Smooth muscle cell (in vitro differentiated cells): ENCODE data around the gene UMAD1. TPM values are rescaled to one million over a fixed set of nuclear protein-coding genes. Genes with fewer than 3 reads are reported as not detected.

Experiments used
- DNase-seq: peaks from one replicate; lab custom pipeline; 2025; ENCODE audit not compliant: unreplicated experiment; lab: John Stamatoyannopoulos, UW
- H2AFZ ChIP-seq: fragments of 200-600 bp; sonication (generic); 2 replicates; pipeline ENCODE4 v1.6.0; 2016; ENCODE audit warnings: antibody characterized with exemption, low read depth, mild to moderate bottlenecking
- H3F3A ChIP-seq: fragments of 200-600 bp; sonication (generic); 2 replicates; pipeline ENCODE4 v1.6.0; 2017; ENCODE audit warnings: antibody characterized with exemption, low read depth
- H3K27ac ChIP-seq: fragments of 200-600 bp; sonication (generic); 2 replicates; pipeline ENCODE4 v1.5.1; 2016; ENCODE audit warnings: low read depth, mild to moderate bottlenecking
- H3K27me3 ChIP-seq: fragments of 200-600 bp; sonication (generic); 2 replicates; pipeline ENCODE4 v1.6.1; 2016; ENCODE audit warnings: low read depth, mild to moderate bottlenecking
- H3K36me3 ChIP-seq: fragments of 200-600 bp; sonication (generic); 2 replicates; pipeline ENCODE4 v1.5.1; 2016; ENCODE audit warnings: low read depth
- H3K4me1 ChIP-seq: fragments of 200-600 bp; sonication (generic); 2 replicates; pipeline ENCODE4 v1.5.1; 2016; ENCODE audit warnings: low read depth
- H3K4me2 ChIP-seq: fragments of 200-600 bp; sonication (generic); 2 replicates; pipeline ENCODE4 v1.6.0; 2016; ENCODE audit warnings: mild to moderate bottlenecking
- H3K4me3 ChIP-seq: fragments of 200-600 bp; sonication (generic); 2 replicates; pipeline ENCODE4 v1.5.1; 2016; ENCODE audit warnings: mild to moderate bottlenecking
- H3K79me2 ChIP-seq: fragments of 200-600 bp; sonication (generic); 2 replicates; pipeline ENCODE4 v1.6.0; 2016; ENCODE audit warnings: low read depth, mild to moderate bottlenecking
- H3K9ac ChIP-seq: fragments of 200-600 bp; sonication (generic); 2 replicates; pipeline ENCODE4 v1.6.0; 2016; ENCODE audit warnings: low read depth
- H3K9me3 ChIP-seq: fragments of 200-600 bp; sonication (generic); replicated peaks from 2 replicates; pipeline ENCODE4 v1.5.1; 2016; ENCODE audit warnings: low read depth
- H4K20me1 ChIP-seq: fragments of 200-600 bp; sonication (generic); 2 replicates; pipeline ENCODE4 v1.6.0; 2016; ENCODE audit warnings: low read depth
- CTCF ChIP-seq: fragments of 200-600 bp; sonication (generic); IDR thresholded peaks from 2 replicates; pipeline ENCODE4 v1.5.1; 2017; ENCODE audit warnings: borderline replicate concordance, mild to moderate bottlenecking, antibody characterized with exemption; ENCODE audit not compliant: insufficient read depth, poor library complexity, severe bottlenecking
- WGBS: methylation state at CpG from one replicate; pipeline ENCODE4 v1.1.7; 2016; ENCODE audit warnings: low lambda C conversion rate; 5-methylcytosine and 5-hydroxymethylcytosine counted together
- polyA plus RNA-seq: library from polyadenylated mRNA; unstranded; fragments of >200 nt; fragmentation: Nextera tagmentation; extraction: Ambion mirVana; gene quantifications from 2 replicates; pipeline ENCODE4 v1.2.1, GENCODE V29; 2016
- total RNA-seq: library from RNA; depleted of rRNA; stranded (reverse); fragments of >200 nt; gene quantifications from 2 replicates; pipeline ENCODE4 v1.2.3, GENCODE V29; 2014

UMAD1 gene
- total and polyA plus RNA-seq, 2 experiments from 2014 or later = 13.7 to 24.3 TPM

- H3K9ac ChIP-seq = no peak overlapping the region
- no peak overlapping the region for H3K4me3 ChIP-seq
- no peak overlapping the region for H2AFZ ChIP-seq
- H3F3A ChIP-seq = peaks cover 19% of the 10 kb centered on the region
- H3K9me3 ChIP-seq = no peaks in the 10 kb centered on the region
- H3K4me1 ChIP-seq = peaks cover 36% of the 10 kb centered on the region
- no peak for DNase-seq
- no peaks in the 10 kb centered on the region for H3K36me3 ChIP-seq
- peak overlapping the region; percentile 49 for H3K27ac ChIP-seq
- H3K27me3 ChIP-seq = no peaks in the 10 kb centered on the region
- H4K20me1 ChIP-seq = no peaks in the 10 kb centered on the region
- 56% methylated on average over 1 of the region's 1 CpG for WGBS
- TF ChIP-seq CTCF = no peak
- H3K79me2 ChIP-seq = peaks cover 9% of the 10 kb centered on the region
- H3K4me2 ChIP-seq = peak overlapping the region; percentile 14
These were observed 61.0 kb downstream of the UMAD1 start for GRCh38 chr7:7701527-7701926.

- no peaks in the 10 kb centered on the region for H3K9me3 ChIP-seq
- no peak overlapping the region for H3K9ac ChIP-seq
- no peak for DNase-seq
- WGBS = 63% methylated on average over 4 of the region's 4 CpGs
- no peak overlapping the region for H3K4me2 ChIP-seq
- H2AFZ ChIP-seq = no peak overlapping the region
- peaks cover 41% of the 10 kb centered on the region for H3K4me1 ChIP-seq
- H3K4me3 ChIP-seq = no peak overlapping the region
- H3K36me3 ChIP-seq = no peaks in the 10 kb centered on the region
- peaks cover 9% of the 10 kb centered on the region for H3K79me2 ChIP-seq
- H3K27ac ChIP-seq = peak overlapping the region; percentile 5
- no peaks in the 10 kb centered on the region for H4K20me1 ChIP-seq
- no peaks in the 10 kb centered on the region for H3K27me3 ChIP-seq
- TF ChIP-seq CTCF = no peak
- peaks cover 23% of the 10 kb centered on the region for H3F3A ChIP-seq
These were observed 62.3 kb downstream of the UMAD1 start for GRCh38 chr7:7702826-7703225.

GRCh38 chr7:7703427-7703826 lies 62.9 kb downstream of the UMAD1 start:
- H3K4me1 ChIP-seq = peaks cover 47% of the 10 kb centered on the region
- TF ChIP-seq CTCF = no peak
- DNase-seq = no peak
- 97% methylated on average over 7 of the region's 7 CpGs for WGBS
- H3K9ac ChIP-seq = no peak overlapping the region
- H3K4me2 ChIP-seq = no peak overlapping the region
- H3K36me3 ChIP-seq = no peaks in the 10 kb centered on the region
- no peaks in the 10 kb centered on the region for H3K9me3 ChIP-seq
- no peaks in the 10 kb centered on the region for H3K27me3 ChIP-seq
- H3K27ac ChIP-seq = no peak overlapping the region
- no peaks in the 10 kb centered on the region for H4K20me1 ChIP-seq
- peaks cover 9% of the 10 kb centered on the region for H3K79me2 ChIP-seq
- no peak overlapping the region for H3K4me3 ChIP-seq
- peaks cover 26% of the 10 kb centered on the region for H3F3A ChIP-seq
- no peak overlapping the region for H2AFZ ChIP-seq

GRCh38 chr7:7704867-7705266 lies 64.3 kb downstream of the UMAD1 start:
- Histone ChIP-seq H3K4me2 (peak overlapping the region; percentile 82), H3K27ac (peak overlapping the region; percentile 99), H3K79me2 (peaks cover 9% of the 10 kb centered on the region), H3K36me3 (no peaks in the 10 kb centered on the region), H3F3A (peaks cover 26% of the 10 kb centered on the region), H3K9ac (no peak overlapping the region), H4K20me1 (no peaks in the 10 kb centered on the region), H3K4me1 (peaks cover 56% of the 10 kb centered on the region), H3K27me3 (no peaks in the 10 kb centered on the region), H2AFZ (no peak overlapping the region), H3K4me3 (no peak overlapping the region), H3K9me3 (no peaks in the 10 kb centered on the region)
- 84% methylated on average over 4 of the region's 4 CpGs for WGBS
- no peak for DNase-seq
- no peak for TF ChIP-seq CTCF
